Fibroblast of gingiva (primary cell): ENCODE results near the gene ABCC2.
"Not testable (repeated sequence)": the region's sequence is repeated elsewhere in the genome, so short reads cannot be mapped to it uniquely, and the experiment has no call there.

Experiments
- DNase-seq: peaks from one replicate; pipeline ENCODE4 v3.0.0-alpha.2; 2011; ENCODE audit warnings: low read depth

The ABCC2 gene

DNA sequence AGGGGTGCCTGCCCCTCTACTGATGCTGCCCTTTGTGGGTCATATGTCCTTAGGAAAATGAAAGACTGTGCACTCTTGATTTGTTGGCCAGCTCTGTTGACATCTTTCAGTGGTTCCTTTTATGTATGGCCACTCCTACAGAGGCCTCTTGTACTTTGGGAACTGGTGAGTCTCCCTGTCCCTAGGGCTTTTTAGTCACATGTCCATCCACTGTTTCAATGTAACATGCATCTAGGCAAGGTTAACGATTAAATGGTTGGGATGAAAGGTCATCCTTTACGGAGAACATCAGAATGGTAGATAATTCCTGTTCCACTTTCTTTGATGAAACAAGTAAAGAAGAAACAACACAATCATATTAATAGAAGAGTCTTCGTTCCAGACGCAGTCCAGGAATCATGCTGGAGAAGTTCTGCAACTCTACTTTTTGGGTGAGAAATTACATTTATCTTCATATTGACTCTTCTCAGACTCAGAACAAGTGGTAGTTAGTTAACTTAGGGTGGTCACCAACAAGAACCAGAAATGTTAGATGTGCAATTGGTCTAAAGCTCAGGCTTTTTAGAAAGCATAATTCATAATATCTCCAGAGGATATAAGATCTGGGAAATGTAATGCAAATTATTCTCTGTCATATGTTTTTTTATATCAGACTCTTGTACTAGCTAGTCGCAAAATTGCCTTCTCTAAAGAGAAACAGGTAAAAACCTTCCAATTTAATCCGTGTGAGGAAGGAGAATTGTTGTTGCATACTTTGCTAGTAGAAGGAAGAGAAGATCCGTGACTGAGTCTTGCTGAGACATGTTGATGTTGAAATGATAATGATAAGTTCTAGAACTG lies at the start of gene ABCC2:
ABCC2 (plus strand) TSS at position 194 of the 840 bp plus-strand sequence; CDS start at position 399, 205 bp downstream.
- DNase-seq, result no peak

DNA sequence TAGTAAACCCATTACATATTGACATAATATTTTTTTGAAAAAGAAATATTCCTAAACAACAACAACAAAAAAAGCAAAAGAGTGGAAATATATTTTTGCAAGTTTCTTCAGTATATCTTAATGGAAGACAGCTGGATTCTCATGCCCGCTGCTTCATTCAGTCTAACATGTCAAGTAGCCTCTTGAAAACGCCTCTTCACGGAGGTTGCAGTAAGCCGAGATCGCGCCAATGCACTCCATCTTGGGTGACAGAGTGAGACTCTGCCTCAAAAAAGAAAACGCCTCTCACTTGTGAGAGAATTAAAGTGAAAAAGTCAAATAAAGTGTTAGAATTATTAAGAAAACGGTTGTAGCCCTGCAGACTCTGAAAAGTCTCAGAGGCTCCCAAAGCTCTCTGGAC lies 49.1 kb upstream of the ABCC2 start:
- DNase-seq, result peak; percentile 50

DNA sequence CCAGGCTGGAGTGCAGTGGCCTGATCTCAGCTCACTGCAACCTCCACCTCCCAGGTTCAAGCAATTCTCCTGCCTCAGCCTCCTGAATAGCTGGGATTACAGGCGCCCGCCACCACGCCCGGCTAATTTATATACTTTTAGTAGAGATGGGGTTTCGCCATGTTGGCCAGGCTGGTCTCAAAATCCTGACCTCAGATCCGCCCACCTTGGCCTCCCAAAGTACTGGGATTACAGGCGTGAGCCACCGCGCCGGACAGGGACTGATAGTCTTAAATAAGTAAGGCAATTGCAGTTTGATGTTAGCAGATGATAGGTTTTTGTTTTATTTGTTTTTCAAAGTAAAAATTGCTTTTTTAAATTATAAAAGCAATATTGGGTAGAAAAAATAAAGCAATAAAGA lies 48.3 kb upstream of the ABCC2 start:
- not testable (repeated sequence) for DNase-seq

GRCh38 chr10:99740260-99740659 lies 42.2 kb upstream of the ABCC2 start:
- DNase-seq, result no peak

GRCh38 chr10:99740933-99741559 lies 41.4 kb upstream of the ABCC2 start:
- DNase-seq, result peak; percentile 9

- peak; percentile 86 for DNase-seq
Measured at GRCh38 chr10:99742254-99742653, 40.2 kb upstream of the ABCC2 start.

DNA sequence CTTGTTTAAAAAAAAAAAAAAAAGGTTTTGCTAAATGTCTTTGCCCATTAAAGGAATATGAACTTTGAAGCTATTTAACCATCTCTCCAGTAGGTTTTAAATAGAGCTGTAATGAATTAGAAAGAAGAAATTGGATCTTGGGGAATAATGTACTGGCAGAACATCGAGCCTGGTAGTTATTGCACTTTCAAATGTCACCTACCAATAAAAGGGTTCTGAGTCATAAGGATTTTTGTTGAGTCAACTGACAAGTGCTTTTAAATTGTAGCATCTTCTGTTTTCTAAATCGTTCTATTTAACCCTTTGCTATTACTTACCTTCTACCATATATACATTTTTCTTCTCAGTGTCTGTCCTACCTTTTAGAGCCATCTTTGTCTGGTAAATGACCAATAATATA lies 39.7 kb upstream of the ABCC2 start:
- peak; percentile 74 for DNase-seq

DNA sequence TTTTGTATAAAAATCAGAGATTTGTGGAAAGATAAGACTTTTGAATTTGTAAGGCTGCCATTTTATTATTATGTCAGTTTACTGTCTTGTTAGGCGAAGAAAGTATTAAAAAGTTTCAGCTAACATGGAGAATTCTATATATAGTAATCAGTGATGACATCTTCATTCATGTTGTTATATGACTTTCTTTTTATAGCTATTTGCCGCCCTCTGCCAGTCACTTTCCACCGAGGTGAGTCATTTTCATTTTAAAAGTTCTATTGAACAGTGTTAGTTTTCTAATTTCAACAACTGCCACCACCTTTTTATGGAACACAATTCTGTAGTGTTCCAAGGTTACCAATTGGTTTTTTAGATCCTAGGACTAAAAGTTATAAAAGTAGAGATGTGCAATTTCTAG lies 38.6 kb upstream of the ABCC2 start:
- DNase-seq, result no peak

DNA sequence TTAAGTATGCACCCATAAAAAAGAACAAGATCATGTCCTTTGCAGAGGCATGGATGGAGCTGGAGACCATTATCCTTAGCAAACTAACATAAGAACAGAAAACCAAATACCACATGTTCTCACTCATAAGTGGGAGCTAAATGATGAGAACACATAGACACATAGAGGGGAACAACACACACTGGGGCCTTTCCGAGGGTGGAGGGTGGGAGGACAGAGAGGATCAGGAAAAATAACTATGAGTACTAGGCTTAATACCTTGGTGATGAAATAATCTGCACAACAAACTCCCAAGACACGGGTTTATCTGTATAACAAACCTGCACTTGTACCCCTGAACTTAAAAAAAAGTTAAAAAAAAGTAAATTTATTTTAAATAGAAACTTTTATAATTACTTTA lies 36.3 kb upstream of the ABCC2 start:
- DNase-seq, result not testable (repeated sequence)

- no peak for DNase-seq
Measured at GRCh38 chr10:99748823-99749451, 33.5 kb upstream of the ABCC2 start.

- DNase-seq, result no peak
Measured at GRCh38 chr10:99750641-99751040, 31.8 kb upstream of the ABCC2 start.

- DNase-seq, result no peak
Measured at GRCh38 chr10:99754670-99755069, 27.8 kb upstream of the ABCC2 start.

- no peak for DNase-seq
Measured at GRCh38 chr10:99756159-99756558, 26.3 kb upstream of the ABCC2 start.

- DNase-seq, result peak; percentile 51
Measured at GRCh38 chr10:99758211-99758891, 24.1 kb upstream of the ABCC2 start.

- DNase-seq, result no peak
Measured at GRCh38 chr10:99760321-99760720, 22.1 kb upstream of the ABCC2 start.

DNA sequence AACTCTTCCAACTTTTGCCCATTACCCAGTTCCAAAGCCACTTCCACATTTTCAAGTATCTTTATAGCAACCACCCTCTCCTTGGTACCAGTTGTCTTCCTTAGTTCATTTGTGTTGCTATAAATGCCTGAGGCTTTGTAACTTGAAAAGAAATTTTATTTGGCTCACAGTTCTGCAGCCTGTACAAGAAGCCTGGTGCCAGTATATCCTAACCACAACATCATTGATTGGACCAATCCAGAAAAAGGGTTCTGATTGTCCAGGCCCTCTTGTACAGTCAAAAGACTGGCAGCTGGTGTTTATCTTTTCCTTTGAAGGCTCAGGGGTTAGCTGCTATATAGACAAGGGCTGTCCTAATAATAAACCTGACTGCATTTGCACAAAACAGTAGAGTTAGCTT lies 21.1 kb upstream of the ABCC2 start:
- DNase-seq, result no peak

DNA sequence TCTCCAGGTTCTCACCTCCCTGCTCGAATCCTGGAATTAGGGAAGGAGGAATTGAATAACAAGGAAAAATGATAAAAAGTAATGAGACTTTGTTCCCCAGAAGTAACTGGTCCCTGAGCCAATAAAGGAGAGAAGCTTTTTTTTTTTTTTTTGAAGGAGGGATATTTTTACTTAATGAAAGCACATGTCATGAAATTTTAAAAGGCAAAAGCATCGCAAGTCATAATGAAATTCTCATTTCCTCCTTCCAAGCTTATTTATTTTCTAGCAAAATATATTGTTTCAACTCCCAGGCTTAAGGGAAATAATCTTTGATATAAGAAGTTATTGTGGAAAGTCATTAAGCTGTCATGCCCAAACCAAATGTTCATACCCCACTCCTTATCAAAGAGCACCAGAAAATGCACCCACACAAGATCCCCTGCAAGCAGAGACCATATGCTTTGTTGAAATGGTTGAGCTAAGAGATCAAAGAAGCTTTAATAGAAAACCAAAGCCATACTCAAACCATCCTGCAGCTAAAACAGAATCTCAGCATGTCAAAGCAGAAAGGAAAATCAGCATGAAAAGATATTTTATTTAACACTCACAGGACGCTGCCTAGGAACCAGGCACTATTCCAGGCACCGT lies 16.7 kb upstream of the ABCC2 start:
- no peak for DNase-seq

GRCh38 chr10:99766302-99766681 lies 16.1 kb upstream of the ABCC2 start:
- no peak for DNase-seq

DNA sequence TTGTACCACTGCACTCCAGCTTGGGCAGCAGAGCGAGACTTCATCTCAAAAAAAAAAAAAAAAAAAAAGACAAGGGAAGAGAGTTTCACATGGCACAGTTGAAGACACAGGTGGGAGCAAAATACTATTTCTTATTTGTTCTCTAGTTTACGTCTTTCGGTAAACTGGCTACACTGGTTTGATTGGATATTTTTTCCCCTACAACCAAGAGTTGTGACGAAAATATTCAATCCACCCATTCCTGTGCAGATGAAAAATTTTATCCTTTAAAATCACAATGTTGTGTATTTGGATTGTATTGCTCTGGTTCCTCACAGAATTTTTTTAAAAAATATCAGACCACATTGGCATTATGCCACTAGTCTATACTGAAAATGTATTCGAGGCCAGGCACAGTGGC lies 14.5 kb upstream of the ABCC2 start:
- DNase-seq, result no peak

DNA sequence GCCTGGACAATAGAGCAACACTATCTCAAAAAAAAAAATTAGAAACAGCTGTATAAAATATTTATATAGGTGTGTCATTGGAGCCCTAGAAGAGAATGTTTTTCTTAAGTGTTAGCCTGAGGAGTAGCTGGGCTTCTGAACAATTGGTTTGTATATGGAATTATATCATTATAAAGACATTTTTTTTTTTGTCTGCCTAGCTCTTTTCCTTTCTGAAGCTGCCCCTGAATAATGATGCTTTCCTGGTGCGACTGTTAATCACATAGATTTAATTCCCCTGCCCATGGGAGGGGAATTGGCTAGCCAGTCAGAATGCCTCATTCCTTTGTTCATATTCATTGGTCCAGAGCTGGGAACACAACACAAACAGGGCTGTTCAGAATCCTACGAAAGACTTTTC lies 13.9 kb upstream of the ABCC2 start:
- no peak for DNase-seq

DNA sequence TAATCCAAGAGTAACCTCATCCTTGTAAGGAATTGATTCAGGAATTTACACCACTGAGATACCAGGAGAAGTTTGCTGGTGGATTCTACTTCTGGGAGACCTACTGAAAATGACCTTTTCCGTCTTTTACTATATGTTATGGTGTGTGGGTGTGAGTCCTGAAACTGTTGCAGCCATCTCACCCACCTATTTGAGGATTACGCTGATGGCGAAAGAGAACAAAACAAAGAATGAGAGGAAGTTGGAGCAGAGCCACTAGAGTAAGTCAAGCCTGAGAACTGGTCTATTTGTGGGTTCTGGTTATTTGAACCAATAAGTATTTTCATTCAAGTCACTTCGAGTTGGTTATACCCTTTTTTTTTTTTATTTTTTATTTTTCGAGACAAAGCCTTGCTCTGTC lies 12.7 kb upstream of the ABCC2 start:
- DNase-seq, result no peak

GRCh38 chr10:99770408-99771045 lies 11.9 kb upstream of the ABCC2 start:
- no peak for DNase-seq
